SHP77 (cell line): ENCODE results near the gene COL9A3.
"Not testable (repeated sequence)": the region's sequence is repeated elsewhere in the genome, so short reads cannot be mapped to it uniquely, and the experiment has no call there.

Source experiments
- DNase-seq, 2 experiments: peaks; one replicate each; lab custom pipeline; 2025; lab: John Stamatoyannopoulos, UW

COL9A3 gene

GRCh38 chr20:62835931-62836861 lies 19.3 kb downstream of the COL9A3 start:
- DNase-seq: no peak

GRCh38 chr20:62836967-62837490 lies 20.2 kb downstream of the COL9A3 start:
- DNase-seq: no peak

- no peak for DNase-seq
Measured at GRCh38 chr20:62837790-62838127, 20.9 kb downstream of the COL9A3 start.

GRCh38 chr20:62838128-62838891 lies 21.5 kb downstream of the COL9A3 start:
- DNase-seq: peak; percentile 83 to 90

- DNase-seq: no peak
Measured at GRCh38 chr20:62839261-62839660, 22.4 kb downstream of the COL9A3 start.

- DNase-seq: no peak
Measured at GRCh38 chr20:62839816-62840215, 23.0 kb downstream of the COL9A3 start.

GRCh38 chr20:62840244-62841197 lies 23.7 kb downstream of the COL9A3 start:
- DNase-seq: no peak

- no peak for DNase-seq
Measured at GRCh38 chr20:62841705-62842212, 24.9 kb downstream of the COL9A3 start.

- DNase-seq: no peak
Measured at GRCh38 chr20:62843656-62844055, 26.8 kb downstream of the COL9A3 start.

- no peak for DNase-seq
Measured at GRCh38 chr20:62844182-62844581, 27.3 kb downstream of the COL9A3 start.

GRCh38 chr20:62845416-62846160 lies 28.7 kb downstream of the COL9A3 start:
- DNase-seq: no peak

GRCh38 chr20:62846166-62846890 lies 29.5 kb downstream of the COL9A3 start:
- no peak for DNase-seq

GRCh38 chr20:62848917-62849316 lies 32.1 kb downstream of the COL9A3 start:
- not testable (repeated sequence) for DNase-seq

GRCh38 chr20:62849431-62849830 lies 32.6 kb downstream of the COL9A3 start:
- DNase-seq: no peak

- DNase-seq: no peak
Measured at GRCh38 chr20:62850333-62850974, 33.6 kb downstream of the COL9A3 start.

GRCh38 chr20:62852196-62852595 lies 35.3 kb downstream of the COL9A3 start:
- no peak for DNase-seq

- DNase-seq: no peak
Measured at GRCh38 chr20:62852841-62853240, 36.0 kb downstream of the COL9A3 start.

- DNase-seq: not testable (repeated sequence)
Measured at GRCh38 chr20:62853304-62853703, 36.5 kb downstream of the COL9A3 start.

GRCh38 chr20:62854121-62854520 lies 37.3 kb downstream of the COL9A3 start:
- DNase-seq: no peak

GRCh38 chr20:62855120-62855519 lies 38.3 kb downstream of the COL9A3 start:
- DNase-seq: no peak
